ENCODE results near the gene TNS2. TPM values are rescaled to one million over a fixed set of nuclear protein-coding genes. Genes with fewer than 3 reads are reported as not detected.
"Not testable (repeated sequence)": the region's sequence is repeated elsewhere in the genome, so short reads cannot be mapped to it uniquely, and the experiment has no call there.

TNS2 gene
- polyA plus RNA-seq, 4 donors, result 90.5 to 142 (median 127) TPM

- DNase-seq (ENCODE audit: low read depth in 4 of 4, low spot score in 3 of 4), result no peak
Observed at GRCh38 chr12:53093777-53094393, 44.0 kb downstream of the TNS2 start.

GRCh38 chr12:53094394-53094787 is 44.5 kb downstream of the TNS2 start:
- no peak for DNase-seq (ENCODE audit: low read depth in 4 of 4, low spot score in 3 of 4)

- not testable (repeated sequence) for DNase-seq (ENCODE audit: low read depth in 4 of 4, low spot score in 3 of 4)
Observed at GRCh38 chr12:53094796-53095595, 45.1 kb downstream of the TNS2 start.

- not testable (repeated sequence) for DNase-seq (ENCODE audit: low read depth in 4 of 4, low spot score in 3 of 4)
Observed at GRCh38 chr12:53095596-53095895, 45.7 kb downstream of the TNS2 start.

GRCh38 chr12:53096089-53096741 is 46.4 kb downstream of the TNS2 start:
- no peak for DNase-seq (ENCODE audit: low read depth in 4 of 4, low spot score in 3 of 4)

GRCh38 chr12:53096759-53097158 is 46.9 kb downstream of the TNS2 start:
- no peak for DNase-seq (ENCODE audit: low read depth in 4 of 4, low spot score in 3 of 4)

- DNase-seq (ENCODE audit: low read depth in 4 of 4, low spot score in 3 of 4), result no peak
Observed at GRCh38 chr12:53097207-53097563, 47.3 kb downstream of the TNS2 start.

GRCh38 chr12:53097564-53098353 is 47.9 kb downstream of the TNS2 start, which contains the start of gene IGFBP6:
Gene IGFBP6, plus strand, starts transcription at chr12:53097667. Its CDS starts 51 bp downstream, at chr12:53097718.
- no peak for DNase-seq (ENCODE audit: low read depth in 4 of 4, low spot score in 3 of 4)

GRCh38 chr12:53098354-53098981 is 48.6 kb downstream of the TNS2 start:
- no peak for DNase-seq (ENCODE audit: low read depth in 4 of 4, low spot score in 3 of 4)

GRCh38 chr12:53099071-53099882 is 49.4 kb downstream of the TNS2 start:
- DNase-seq (ENCODE audit: low read depth in 4 of 4, low spot score in 3 of 4), result peak in 3 of 4 donors; percentile 67 to 73 (median 73)

- DNase-seq (ENCODE audit: low read depth in 4 of 4, low spot score in 3 of 4), result no peak
Observed at GRCh38 chr12:53100466-53101151, 50.7 kb downstream of the TNS2 start.

GRCh38 chr12:53101266-53101665 is 51.4 kb downstream of the TNS2 start:
- no peak for DNase-seq (ENCODE audit: low read depth in 4 of 4, low spot score in 3 of 4)

GRCh38 chr12:53101931-53102781 is 52.3 kb downstream of the TNS2 start:
- no peak for DNase-seq (ENCODE audit: low read depth in 4 of 4, low spot score in 3 of 4)

GRCh38 chr12:53102883-53103807 is 53.3 kb downstream of the TNS2 start, which contains the start of gene SOAT2:
Gene SOAT2, plus strand, starts transcription at chr12:53103486. Its CDS starts 92 bp downstream, at chr12:53103578.
- DNase-seq (ENCODE audit: low read depth in 4 of 4, low spot score in 3 of 4), result no peak

GRCh38 chr12:53103860-53104305 is 54.0 kb downstream of the TNS2 start:
- DNase-seq (ENCODE audit: low read depth in 4 of 4, low spot score in 3 of 4), result no peak

- DNase-seq (ENCODE audit: low read depth in 4 of 4, low spot score in 3 of 4), result no peak
Observed at GRCh38 chr12:53105256-53105655, 55.4 kb downstream of the TNS2 start.

All from left renal pelvis (tissue), 4 donors.